ENCODE measurements around the gene RFXANK.

DNA sequence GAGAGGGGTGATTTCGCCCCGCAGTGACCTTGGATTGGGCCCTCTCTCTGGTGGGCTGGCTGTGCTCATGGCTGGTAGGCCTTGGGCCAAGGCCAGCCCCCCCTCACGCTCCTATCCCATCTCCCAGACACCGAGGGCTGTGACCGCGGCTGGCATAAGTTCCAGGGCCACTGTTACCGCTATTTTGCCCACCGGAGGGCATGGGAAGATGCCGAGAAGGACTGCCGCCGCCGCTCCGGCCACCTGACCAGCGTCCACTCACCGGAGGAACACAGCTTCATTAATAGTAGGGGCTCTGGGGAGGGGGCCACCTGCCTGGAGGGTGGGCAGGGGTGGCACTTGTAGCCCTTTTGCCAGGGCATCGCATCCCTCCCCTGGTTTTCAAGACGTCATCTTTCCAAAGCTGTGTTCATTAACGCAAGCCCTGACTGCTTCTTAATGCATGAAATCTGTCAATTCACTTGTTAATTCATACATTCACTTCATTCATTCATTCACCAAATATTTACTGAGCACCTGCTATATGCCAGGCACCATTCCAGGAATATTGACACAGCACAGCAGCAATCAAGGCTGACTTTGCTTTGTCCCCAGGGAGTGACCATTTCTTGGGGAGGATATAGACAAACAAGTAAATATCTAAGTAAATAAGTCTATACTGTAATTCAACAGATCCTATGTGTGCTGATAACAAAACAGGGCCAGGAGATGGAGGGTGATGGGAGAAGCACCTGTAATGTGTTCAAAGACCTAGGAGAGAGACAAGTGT is 46.3 kb downstream of the RFXANK start:
- no peak for TF ChIP-seq RAD21 (IDR thresholded peaks at IDR 0.05)
- TF ChIP-seq, protein P1, sequence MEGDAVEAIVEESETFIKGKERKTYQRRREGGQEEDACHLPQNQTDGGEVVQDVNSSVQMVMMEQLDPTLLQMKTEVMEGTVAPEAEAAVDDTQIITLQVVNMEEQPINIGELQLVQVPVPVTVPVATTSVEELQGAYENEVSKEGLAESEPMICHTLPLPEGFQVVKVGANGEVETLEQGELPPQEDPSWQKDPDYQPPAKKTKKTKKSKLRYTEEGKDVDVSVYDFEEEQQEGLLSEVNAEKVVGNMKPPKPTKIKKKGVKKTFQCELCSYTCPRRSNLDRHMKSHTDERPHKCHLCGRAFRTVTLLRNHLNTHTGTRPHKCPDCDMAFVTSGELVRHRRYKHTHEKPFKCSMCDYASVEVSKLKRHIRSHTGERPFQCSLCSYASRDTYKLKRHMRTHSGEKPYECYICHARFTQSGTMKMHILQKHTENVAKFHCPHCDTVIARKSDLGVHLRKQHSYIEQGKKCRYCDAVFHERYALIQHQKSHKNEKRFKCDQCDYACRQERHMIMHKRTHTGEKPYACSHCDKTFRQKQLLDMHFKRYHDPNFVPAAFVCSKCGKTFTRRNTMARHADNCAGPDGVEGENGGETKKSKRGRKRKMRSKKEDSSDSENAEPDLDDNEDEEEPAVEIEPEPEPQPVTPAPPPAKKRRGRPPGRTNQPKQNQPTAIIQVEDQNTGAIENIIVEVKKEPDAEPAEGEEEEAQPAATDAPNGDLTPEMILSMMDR (IDR thresholded peaks at IDR 0.05; ENCODE audit: low read depth, low read length, missing input control) = no peak
- no peak for TF ChIP-seq TAF1 (conservative IDR thresholded peaks at IDR 0.05)
- no peak for TF ChIP-seq FOXA1 (IDR thresholded peaks at IDR 0.05)
- no peak for TF ChIP-seq GABPA (IDR thresholded peaks at IDR 0.05 in 1 of 2, conservative IDR thresholded peaks at IDR 0.05 in 1 of 2)
- TF ChIP-seq MAX (IDR thresholded peaks at IDR 0.05) = no peak
- TF ChIP-seq YY1 (IDR thresholded peaks at IDR 0.05) = no peak
- TF ChIP-seq RXRA (IDR thresholded peaks at IDR 0.05) = no peak
- TF ChIP-seq ATF3 (IDR thresholded peaks at IDR 0.05) = no peak
- TF ChIP-seq EGR1 (IDR thresholded peaks at IDR 0.05; ENCODE audit: low read depth in 2 of 2) = no peak
